ENCODE results near the gene CHCHD3.

CHCHD3 gene

DNA sequence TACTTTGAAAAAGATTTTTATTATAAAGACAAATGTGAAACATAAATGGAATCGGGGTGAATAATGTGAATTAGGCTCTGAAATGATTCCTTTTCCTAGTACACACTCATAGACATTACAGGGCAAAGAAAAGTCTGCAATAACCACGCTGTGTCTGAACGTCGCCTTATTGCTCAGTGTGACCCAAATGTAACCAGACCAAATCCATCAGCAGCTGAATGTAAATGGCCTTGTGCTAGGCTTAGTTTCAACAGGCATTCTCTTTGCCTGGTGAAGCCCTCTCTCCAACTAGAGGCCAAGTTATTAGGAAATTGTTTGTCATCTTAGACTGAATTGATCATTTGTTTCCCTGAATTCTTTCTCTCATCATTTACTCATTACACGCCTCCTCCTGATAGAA is 225.5 kb downstream of the CHCHD3 start:
- DNase-seq, result no peak

DNA sequence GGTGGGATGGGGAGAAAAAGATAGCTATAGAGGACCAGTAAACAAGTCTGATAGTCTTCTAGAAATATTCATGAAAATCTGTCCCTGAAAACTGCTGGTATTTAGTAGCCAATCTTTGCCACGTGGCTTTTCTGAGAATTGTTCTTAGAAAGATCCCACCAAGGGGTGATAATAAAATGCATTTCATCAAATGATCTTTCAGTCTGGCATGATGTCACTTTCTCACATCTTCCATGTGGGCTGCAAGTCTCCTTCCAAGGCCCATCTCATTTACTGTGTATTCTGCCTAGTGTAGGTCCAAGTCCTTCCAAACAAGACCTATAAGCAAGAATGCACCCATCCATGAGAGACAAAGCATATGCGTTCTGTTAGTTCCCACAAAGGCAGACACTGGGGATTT is 226.0 kb downstream of the CHCHD3 start:
- DNase-seq, result no peak

DNA sequence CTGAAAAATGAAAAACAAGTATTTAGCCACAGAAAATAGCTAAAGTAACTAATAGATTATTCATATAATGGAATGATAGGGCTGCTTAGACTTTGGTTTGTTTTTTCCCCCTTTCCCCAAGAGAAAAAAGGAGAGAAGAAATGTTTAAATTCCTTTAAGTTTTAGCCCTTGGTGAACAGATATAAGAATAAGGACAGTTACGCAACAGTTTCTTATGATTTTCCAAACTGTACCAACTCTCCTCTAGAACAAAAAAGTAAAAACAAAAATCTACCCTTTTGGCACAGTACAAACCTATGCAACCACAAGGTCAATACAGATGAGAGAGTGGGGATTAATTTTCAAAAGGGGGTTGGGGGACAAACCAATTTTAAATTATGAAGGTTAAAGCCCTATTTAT is 227.7 kb downstream of the CHCHD3 start:
- no peak for DNase-seq

DNA sequence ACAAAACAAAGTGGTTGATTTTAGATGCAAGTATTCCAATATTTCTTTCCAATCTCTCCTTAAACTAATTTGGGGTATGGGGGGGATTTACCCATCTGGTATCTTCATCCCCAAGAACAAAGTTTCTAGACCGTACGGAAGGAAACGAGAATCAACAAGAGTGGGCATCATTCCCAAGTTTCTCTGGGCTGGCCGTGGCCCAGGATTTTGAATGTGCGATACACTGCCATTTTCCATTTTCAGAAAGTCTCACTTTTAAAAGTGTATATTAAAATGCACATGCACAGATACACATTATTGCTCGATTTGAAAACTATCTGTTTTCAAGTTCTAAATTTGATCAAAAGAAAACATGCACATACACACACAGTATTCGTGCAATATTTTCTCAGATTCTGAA is 234.5 kb downstream of the CHCHD3 start:
- DNase-seq, result no peak

DNA sequence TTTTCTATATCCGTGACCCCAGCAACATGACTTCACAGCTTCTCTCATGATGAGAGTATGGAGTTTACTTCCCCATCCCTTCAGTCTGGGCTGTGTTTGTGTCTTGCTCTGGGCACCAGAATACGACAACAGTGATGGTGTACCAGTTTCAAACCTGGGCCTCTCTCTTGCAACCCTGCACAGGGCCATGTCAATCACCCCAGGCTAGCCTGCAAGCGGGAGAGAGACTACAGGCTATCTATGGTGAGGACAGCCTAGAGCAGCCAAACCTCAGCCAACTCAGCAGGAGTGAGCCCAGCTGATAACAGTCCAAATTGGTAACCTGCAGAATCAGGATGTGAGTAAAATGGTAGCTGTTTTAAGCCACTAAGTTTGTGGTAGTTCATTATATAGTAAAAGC is 235.8 kb downstream of the CHCHD3 start:
- DNase-seq, result no peak

DNA sequence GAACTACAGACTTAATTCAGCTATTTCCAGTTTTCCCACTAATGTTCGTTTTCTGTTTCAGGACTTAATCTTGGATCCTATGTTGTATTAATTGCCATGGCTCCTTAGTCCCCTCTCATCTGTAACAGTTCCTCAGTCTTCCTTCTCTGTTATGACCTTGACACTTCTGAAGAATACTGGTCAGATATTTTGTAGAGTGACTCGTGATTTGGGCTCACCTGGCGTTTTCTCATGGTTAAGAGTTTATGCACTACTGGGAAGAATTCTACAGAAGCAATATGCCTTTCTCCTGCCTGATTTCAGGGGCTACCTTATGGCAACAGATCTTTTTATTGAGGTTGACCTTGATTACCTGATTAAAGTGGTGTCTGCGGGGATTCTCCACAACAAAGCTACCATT is 239.4 kb downstream of the CHCHD3 start:
- DNase-seq, result no peak

DNA sequence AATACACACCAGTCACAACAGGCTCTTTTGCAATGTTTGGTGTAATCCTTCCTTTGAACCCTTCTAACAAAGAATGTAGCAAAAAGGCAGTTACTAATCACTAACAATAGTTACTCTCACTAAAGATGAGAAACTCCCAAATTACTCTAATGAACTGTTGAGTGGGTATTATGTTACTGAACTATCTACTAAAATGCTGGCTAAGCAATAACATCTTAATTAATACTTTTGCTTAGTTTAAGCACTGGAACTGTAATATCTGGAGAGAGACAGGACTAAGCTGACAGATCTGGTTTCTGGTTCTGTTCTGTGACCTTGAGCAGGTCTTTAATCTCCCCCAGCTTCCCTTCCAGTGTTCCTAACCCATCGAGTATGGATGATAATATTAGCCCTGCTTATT is 241.7 kb downstream of the CHCHD3 start:
- DNase-seq, result no peak

DNA sequence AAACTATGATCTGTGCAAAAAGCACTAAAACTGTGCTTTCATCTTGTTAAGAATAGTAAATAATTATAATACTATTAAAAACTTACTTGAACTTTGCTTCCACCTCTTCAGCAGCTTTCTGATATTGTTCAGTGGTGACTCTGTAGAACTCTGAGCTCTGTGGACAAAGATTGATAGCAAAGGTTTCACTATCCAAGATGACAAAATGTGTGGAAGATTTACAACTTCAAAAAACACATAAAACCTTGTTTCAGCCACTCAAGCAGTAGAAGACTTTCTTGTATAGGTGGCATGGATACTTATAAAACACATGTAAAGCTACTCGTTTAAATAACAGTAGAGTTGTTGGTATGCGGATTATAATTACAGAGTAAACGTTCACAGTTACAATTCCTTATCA is 243.6 kb downstream of the CHCHD3 start:
- no peak for DNase-seq

DNA sequence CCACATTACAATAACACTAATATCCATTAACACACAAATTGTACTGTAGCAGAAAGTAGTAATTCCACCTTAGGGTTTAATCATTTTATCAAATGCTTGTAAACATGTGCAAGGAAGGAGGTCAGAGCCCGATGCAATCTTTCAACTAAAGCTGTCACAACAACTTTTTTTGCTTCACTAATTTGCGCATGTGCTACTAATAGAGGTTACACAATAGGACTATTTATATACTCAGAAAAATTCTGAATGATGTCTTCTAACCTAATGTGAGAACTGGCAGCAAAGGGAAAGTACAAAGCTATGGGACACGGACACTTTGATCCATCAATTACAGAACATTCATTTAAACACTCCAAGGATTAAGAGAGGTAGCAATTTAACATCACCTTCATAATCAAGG is 244.4 kb downstream of the CHCHD3 start:
- no peak for DNase-seq

DNA sequence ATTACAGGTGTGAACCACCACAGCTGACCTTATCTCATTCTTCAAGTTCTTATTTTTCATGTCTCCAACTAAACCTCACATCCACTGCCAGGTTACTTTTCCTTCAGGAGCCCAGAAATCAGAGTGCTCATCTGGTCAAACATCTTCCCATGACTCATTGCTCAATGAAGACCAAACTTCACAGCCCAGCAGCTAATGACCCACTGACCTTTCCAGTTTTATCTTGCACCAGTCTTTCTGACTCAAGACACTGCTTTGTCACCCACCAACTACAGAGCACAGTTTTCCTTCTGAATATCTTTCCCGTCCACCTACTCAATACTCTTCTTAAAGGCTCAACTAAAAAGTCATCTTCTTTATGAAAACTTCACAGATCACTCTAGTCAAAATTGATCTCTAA is 245.1 kb downstream of the CHCHD3 start:
- DNase-seq, result no peak

DNA sequence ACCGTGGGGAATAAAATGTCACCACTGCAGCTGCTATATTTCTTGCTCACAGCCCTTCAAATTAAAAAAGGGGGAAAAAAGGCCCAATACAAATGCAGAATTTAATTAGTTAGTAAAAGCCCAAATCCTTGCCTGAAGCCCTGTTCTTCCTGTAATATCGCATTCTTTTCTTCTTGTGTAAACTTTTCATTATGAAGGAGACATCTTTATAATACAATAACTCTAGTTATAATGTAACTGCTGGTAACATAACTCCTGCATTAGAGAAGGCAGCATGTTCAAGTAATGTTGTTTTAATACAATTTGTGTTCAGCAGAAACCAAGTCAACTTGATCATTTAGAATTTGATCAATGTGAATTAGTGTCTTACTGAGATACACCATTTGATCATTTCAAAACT is 250.9 kb downstream of the CHCHD3 start:
- DNase-seq, result no peak

DNA sequence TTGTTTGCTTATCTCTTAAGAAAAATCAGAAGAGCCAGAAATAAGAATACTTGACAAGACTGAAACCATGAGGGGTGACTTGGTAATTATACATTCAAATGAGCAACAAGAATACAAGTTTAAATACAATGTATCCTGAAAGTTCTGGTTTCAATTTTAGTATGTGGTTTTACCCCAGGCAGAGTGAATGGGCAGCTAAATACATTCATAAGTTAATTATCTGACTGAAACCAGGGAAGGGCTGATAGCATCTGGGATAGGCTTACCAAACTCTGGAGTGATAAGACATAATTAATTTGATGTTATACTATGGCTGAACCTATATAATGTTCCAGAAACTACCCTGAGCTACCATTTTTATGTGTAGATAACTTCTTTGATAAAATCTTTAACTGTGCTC is 253.4 kb downstream of the CHCHD3 start:
- no peak for DNase-seq

DNA sequence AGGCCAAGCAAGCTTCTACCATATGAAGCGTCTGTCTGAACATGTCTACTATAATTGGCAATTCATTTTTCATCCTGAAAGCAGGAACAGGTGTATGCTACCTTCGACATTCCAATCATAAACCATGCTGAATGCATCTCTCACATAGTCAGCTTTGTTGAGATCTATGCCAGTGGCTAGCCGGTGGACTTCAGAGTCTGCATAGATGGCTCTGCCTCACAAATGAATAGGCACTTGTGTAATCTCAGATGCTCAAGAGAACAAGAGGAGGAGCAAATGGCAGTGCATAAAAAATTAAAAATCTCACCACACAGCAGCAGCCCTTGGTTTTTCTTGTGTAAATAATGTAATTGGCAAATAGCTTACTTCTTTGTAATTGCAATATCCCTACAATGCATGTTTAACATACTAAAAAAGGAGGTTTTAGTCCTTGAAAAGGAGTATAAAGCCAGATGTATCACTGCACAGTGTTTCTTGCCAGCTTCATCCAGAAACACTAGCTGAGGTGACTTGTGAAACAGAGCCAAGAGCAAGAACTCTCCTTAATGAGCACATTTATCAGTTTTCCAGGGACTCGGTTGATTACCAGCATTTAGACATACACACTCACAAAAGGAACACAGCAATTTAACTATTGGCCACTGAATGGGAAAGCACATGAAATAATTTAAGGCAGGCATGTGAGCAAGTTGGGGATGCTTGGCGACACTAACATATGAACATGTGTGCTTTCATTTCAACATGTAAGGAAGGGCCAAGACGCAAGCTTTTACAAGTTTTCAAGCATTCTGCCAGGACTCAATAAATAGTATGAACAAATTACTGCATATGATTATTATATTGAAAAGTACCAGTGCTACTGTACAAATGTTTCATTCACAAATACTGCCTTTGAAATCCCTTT is 255.7 kb downstream of the CHCHD3 start:
- no peak for DNase-seq

DNA sequence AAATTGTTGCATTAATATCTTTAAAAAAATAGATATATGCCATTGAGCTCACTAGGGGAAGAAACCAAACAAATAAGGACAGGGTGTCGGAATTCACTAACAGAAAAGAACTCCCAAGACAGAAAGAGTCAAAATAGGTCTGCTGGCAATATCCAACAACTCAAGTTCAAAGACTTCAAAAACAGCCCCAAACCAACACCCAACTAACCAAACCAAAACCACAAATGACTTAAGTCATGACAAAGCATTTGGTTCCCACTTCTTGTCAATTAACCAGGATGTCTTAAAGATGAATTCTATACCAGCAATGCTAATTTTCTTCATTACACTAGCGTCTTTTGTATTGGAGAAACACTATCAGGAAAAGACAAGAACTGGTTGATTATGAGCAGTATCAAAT is 256.7 kb downstream of the CHCHD3 start:
- DNase-seq, result no peak

DNA sequence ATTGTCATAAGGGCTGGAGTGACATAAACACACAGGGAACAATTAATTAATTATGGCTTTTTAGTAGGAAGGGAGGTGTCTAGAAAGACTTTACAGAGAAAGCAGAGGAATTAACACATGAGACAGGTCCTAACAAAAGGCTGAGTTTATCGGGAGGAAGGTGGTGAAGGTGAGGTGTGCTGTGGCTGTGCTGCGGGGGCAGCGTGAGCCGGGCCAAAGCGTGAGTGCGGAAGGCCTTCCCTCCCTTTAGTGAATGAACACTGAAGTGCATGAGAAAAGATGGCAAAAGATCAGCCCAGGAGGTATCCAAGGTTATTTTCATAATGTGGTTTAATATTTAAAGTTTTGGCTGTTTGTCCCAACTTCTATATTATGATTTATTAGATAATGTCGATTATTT is 262.2 kb downstream of the CHCHD3 start:
- no peak for DNase-seq

DNA sequence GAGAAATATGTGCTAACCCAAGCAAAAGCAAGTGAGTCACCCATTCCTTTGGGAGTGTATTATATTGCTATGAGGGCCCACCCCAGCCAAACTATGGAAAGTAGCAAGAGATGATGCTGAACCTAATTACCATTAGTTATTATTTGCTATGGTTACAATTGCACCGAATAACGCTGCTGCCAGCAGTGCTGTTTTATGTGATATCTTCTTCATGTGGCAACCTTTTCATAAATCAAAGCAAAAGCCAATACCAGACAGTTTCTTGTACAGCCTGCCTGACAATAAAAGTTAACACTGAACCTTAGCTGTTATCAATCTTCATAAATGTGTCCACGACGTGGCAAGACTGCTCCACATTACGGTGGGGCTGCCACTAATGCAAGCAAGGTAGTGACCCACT is 263.9 kb downstream of the CHCHD3 start:
- DNase-seq, result no peak

DNA sequence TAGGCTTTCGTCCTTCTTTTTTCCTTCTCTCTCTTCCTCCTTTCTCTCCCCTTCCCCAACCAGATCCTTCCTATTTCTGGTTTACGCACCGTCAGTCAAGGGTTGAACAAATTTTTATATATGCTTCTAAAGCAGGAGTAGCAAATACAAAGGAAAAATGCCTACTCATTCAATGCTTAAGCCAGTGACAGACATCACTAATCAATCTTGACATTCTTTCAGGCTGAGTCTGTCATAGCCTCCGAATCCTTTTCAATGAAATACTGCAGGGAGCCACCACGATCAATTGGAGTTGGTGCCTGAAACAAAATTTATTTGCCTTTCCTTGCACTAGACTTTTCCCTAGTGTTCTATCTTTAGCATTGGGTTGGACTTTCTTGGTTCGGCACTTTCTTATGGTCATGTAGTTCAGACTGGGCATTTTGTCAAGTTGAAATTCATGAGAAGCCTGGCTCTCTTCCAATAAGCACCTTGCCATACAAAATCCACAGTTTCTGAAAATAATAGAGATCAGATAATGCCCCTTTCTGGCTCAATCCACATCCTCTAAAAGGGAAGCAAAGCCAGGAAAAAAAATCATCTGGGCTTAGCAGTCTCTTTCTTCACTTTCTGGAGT is 266.1 kb downstream of the CHCHD3 start:
- DNase-seq, result no peak

DNA sequence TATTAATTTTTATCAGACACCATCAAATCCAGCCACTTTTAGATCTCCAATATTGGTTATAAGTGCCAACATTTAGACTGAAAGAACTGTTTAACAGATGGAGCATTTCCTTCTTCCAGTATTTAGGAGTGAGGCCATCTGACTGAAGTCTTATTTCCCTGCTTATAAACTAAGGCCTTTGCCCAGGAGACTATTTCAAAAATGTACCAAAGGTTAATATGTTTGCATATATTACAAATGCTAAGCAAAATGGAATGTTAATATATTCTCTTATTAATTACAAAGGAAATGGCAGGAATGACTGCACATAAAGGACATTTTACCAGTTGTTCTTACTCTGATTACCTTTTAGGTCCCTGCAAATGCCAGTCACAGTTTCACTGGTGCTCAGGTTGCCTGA is 266.8 kb downstream of the CHCHD3 start:
- no peak for DNase-seq

DNA sequence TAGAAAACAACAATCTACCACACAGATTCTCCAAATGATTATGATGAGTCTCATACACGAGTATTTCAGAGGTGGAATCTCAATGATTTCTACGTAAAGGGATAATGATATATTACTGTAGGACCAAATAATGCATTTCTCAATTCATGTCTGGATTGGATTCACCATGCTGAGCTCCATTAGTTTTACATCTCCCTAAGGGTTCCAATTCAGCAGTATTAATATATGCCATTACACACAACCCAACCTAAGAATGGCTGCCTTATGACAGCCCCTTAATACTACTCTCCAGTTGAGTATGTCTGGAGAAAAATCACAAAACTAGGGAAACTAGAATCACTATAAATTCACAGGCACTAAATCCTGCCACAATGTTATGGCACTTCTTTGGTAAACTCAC is 271.3 kb downstream of the CHCHD3 start:
- no peak for DNase-seq

DNA sequence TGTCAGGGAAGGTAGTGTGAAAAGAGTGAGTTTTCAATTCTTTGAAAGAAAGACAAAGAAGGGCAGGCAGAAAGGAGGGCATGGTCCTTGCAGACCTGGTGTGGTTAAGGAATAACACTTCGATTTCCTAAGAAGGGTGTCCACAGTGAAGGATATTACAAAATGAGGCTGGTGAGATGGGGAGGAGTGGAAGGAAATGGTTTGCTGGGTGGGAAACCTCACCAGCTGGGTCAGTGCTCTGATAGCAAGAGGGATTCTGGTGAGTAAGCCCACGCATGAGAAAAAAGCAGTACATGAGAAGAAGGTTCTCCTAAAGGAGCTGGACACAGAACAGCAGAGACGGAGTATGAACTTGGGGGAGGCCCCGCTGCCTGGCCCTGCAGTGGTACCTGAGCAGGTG is 275.1 kb downstream of the CHCHD3 start:
- no peak for DNase-seq

DNA sequence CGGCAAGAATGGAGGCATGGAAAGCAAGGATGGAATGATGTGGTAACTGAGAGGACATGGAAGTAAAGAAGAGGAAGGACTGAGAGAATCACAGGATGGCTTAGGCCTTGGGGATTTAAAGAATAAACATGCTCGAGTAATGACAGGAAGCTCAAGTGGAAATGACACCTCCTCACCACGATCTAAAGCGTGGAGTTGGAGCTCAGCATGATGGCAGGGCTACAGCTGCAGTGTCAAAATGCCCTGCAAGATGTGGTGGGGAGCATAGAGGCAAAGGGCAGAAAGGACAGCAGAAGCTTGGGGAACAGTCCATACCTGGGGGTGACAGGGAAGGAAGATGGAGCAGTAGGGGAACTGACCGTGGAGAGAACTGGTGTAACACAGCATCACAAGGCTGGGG is 276.1 kb downstream of the CHCHD3 start:
- DNase-seq, result no peak

DNA sequence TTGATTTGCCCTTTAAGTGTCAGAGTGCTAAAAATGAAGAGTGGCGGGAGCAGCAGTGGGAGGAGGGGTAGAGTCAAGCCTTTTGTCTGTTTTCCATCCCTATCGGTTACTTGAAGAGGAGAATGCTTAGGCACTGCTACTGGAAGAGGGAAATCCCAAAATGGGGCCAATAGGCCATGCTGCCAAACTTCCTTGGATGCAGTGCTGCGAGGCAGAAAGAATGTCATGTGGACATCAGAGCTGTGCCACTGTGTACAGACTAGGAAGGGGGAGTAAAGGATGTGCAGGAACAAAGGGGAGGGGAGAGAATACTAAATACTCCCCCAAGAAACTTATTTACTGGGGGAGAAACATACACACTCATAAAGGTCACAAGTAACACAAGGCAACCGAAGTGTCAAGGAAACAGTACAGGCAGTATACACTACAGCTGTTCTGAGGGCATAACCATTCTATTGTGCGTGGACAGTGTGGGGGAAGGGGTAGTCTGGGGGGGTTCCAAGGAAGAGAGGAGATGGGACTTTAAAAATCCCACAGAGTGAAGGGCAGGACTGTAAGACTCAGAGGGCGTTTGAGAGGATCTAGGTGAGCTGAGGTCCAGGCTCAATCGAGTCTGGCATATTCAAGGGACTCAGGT is 276.9 kb downstream of the CHCHD3 start:
- no peak for DNase-seq

DNA sequence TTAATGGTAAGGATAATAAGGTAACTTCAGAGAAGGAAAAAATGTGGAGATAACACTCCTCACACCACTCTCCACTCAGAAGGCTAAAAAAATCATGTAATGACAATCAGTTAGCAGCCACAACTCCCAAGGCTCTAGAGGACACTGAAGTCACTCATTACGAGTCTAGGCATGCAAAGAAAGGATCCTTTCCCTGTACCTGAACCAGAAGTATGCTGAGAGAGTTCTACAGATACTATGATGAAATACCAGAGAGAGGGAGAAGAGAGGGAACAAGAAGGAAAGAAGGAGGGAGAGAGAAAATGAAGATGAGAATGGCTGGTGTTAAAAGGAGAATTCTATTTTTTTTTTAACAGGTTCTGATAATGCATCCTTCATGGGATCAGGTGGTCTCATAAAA is 281.4 kb downstream of the CHCHD3 start:
- no peak for DNase-seq

DNA sequence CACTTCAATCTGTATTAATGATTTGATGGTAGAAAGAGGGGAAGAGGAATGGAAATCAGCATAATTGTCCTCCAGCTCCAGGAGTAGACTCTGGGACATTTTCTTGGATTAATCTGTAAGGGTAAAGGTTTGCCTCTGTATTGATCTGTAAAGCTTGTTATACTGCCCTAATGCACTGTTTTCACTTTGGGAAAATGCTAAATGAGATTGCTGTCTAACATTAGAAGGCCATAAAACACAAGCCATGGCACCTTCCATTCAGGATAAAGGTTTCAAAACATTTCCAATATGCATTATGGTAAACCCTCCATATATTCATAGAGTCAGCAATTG is 282.8 kb downstream of the CHCHD3 start:
- DNase-seq, result peak in 1 of 6 experiments; percentile 3
